ENCODE results near the gene RPL22. TPM values are rescaled to one million over a fixed set of nuclear protein-coding genes. Genes with fewer than 3 reads are reported as not detected.

RPL22 gene
- total RNA-seq, 1 experiment from 2014 or later = 441 TPM

GRCh38 chr1:6184083-6184783 is 15.2 kb downstream of the RPL22 start:
- no peak for DNase-seq (ENCODE audit: low spot score)
- peaks cover 53% of the 10 kb centered on the region for H3K4me1 Mint-ChIP-seq
- CTCF ChIA-PET = interaction anchor here (1.8 to 6.2 kb wide), 2 partner anchors 22 to 204 kb away, joined by 5 to 47 read pairs; partner anchors contain the start of gene RNF207

GRCh38 chr1:6183520-6183989 is 15.8 kb downstream of the RPL22 start:
- H3K9me3 Mint-ChIP-seq = no peaks in the 10 kb centered on the region
- peaks cover 22% of the 10 kb centered on the region for H3K36me3 Mint-ChIP-seq
- peak overlapping the region; percentile 74; the same call in 1 of the 2 replicates for H3K27ac Mint-ChIP-seq
- peaks cover 34% of the 10 kb centered on the region for H3K27me3 Mint-ChIP-seq (ENCODE audit: low read depth)
- POLR2A ChIA-PET = interaction anchor here (0.5 kb wide), 1 partner anchor 44 kb away, joined by 3 read pairs; no protein-coding TSS in a partner anchor
- DNase-seq (ENCODE audit: low spot score) (no peak), ATAC-seq (peak; percentile 52)
- peaks cover 52% of the 10 kb centered on the region for H3K4me1 Mint-ChIP-seq
- CTCF ChIA-PET = interaction anchor here (1.3 to 6.2 kb wide), 3 partner anchors 17 to 130 kb away, joined by 5 to 47 read pairs (median 8); partner anchors contain the start of genes RNF207 and RPL22
- TF ChIP-seq IRF2 (CRISPR knock-in tag; IDR thresholded peaks at IDR 0.05; ENCODE audit: borderline replicate concordance, low read depth) = no peak
- TF ChIP-seq ARID4B (CRISPR knock-in tag; IDR thresholded peaks at IDR 0.05; ENCODE audit: borderline replicate concordance) = no peak
- no peak for TF ChIP-seq ESRRA (CRISPR knock-in tag; IDR thresholded peaks at IDR 0.05; ENCODE audit: borderline replicate concordance)
- peak; percentile 35; the same call in 1 of the 2 replicates for TF ChIP-seq AR (CRISPR knock-in tag; IDR thresholded peaks at IDR 0.05)
- no peak for TF ChIP-seq SMAD3 (CRISPR knock-in tag; IDR thresholded peaks at IDR 0.05; ENCODE audit: borderline replicate concordance)
- no peak for TF ChIP-seq ZNF281 (CRISPR knock-in tag; IDR thresholded peaks at IDR 0.05)
- TF ChIP-seq EMX1 (CRISPR knock-in tag; IDR thresholded peaks at IDR 0.05) = peak; percentile 74; the same call in 1 of the 2 replicates
- TF ChIP-seq ZNF416 (CRISPR knock-in tag; IDR thresholded peaks at IDR 0.05) = peak; percentile 64; the same call in 1 of the 2 replicates
- TF ChIP-seq IRF1 (CRISPR knock-in tag; IDR thresholded peaks at IDR 0.05) = no peak
- H3K4me3 Mint-ChIP-seq = no peak overlapping the region

More at GRCh38 chr1:6184083-6184783, 15.2 kb downstream of the RPL22 start:
- peak; percentile 1 for ATAC-seq
- TF ChIP-seq PRRX2 (CRISPR knock-in tag; IDR thresholded peaks at IDR 0.05) (peak; percentile 53; the same call in 1 of the 2 replicates), CREB1 (CRISPR knock-in tag; IDR thresholded peaks at IDR 0.05) (no peak), EMX1 (CRISPR knock-in tag; IDR thresholded peaks at IDR 0.05) (0 out of 2 replicates have a peak, but pooled peaks have one; percentile 48), ZBTB21 (CRISPR knock-in tag; IDR thresholded peaks at IDR 0.05; ENCODE audit: borderline replicate concordance) (no peak), ZNF532 (CRISPR knock-in tag; IDR thresholded peaks at IDR 0.05; ENCODE audit: borderline replicate concordance) (peak; percentile 28)
- Mint-ChIP-seq H3K27ac (peak overlapping the region; percentile 74), H3K4me3 (no peak overlapping the region), H3K36me3 (peaks cover 28% of the 10 kb centered on the region), H3K9me3 (no peaks in the 10 kb centered on the region), H3K27me3 (ENCODE audit: low read depth) (peaks cover 27% of the 10 kb centered on the region)
- POLR2A ChIA-PET = no interaction called here
